Measurements from ENCODE around the gene BCAS2. TPM values are rescaled to one million over a fixed set of nuclear protein-coding genes. Genes with fewer than 3 reads are reported as not detected.
"Not testable (repeated sequence)": the region's sequence is repeated elsewhere in the genome, so short reads cannot be mapped to it uniquely, and the experiment has no call there.

The BCAS2 gene
- polyA plus RNA-seq, 1 experiment = 11.0 TPM

- no peaks in the 10 kb centered on the region for H3K27me3 ChIP-seq (ENCODE audit: control insufficient read depth, insufficient read depth, low read length)
- H3K36me3 ChIP-seq (ENCODE audit: control insufficient read depth, insufficient read depth, low read length) = no peaks in the 10 kb centered on the region
- no peak for TF ChIP-seq CTCF (IDR thresholded peaks at IDR 0.05; ENCODE audit: insufficient read depth, low read depth, low read length)
- no peak for DNase-seq (ENCODE audit: low read depth)
- ChIA-PET POLR2A (no interaction called here), CTCF (interaction anchor here (0.7 kb wide), 1 partner anchor 160 kb away, joined by 3 read pairs; no protein-coding TSS in a partner anchor)
- H3K4me3 ChIP-seq (ENCODE audit: low read depth, low read length) = no peak overlapping the region
Measured at GRCh38 chr1:114586513-114587047, 5.2 kb upstream of the BCAS2 start.

- ChIA-PET CTCF (interaction anchor here (0.5 to 0.8 kb wide), 3 partner anchors 16 to 238 kb away, joined by 3 read pairs; no protein-coding TSS in a partner anchor), POLR2A (no interaction called here)
- no peak for DNase-seq (ENCODE audit: low read depth)
Measured at GRCh38 chr1:114585231-114585630, 3.8 kb upstream of the BCAS2 start.

GRCh38 chr1:114574365-114574764 is 7.0 kb downstream of the BCAS2 start:
- TF ChIP-seq CTCF (IDR thresholded peaks at IDR 0.05; ENCODE audit: insufficient read depth, low read depth, low read length) = no peak
- ChIA-PET POLR2A (no interaction called here), CTCF (no interaction called here)
- DNase-seq (ENCODE audit: low read depth) = no peak
- no peaks in the 10 kb centered on the region for H3K27me3 ChIP-seq (ENCODE audit: control insufficient read depth, insufficient read depth, low read length)
- H3K4me3 ChIP-seq (ENCODE audit: low read depth, low read length) = no peak overlapping the region
- peaks cover 6% of the 10 kb centered on the region for H3K36me3 ChIP-seq (ENCODE audit: control insufficient read depth, insufficient read depth, low read length)

More at GRCh38 chr1:114585231-114585630, 3.8 kb upstream of the BCAS2 start:
- no peak for TF ChIP-seq CTCF (IDR thresholded peaks at IDR 0.05; ENCODE audit: insufficient read depth, low read depth, low read length)
- no peak overlapping the region for H3K4me3 ChIP-seq (ENCODE audit: low read depth, low read length)
- no peaks in the 10 kb centered on the region for H3K27me3 ChIP-seq (ENCODE audit: control insufficient read depth, insufficient read depth, low read length)
- no peaks in the 10 kb centered on the region for H3K36me3 ChIP-seq (ENCODE audit: control insufficient read depth, insufficient read depth, low read length)

- no peaks in the 10 kb centered on the region for H3K27me3 ChIP-seq (ENCODE audit: control insufficient read depth, insufficient read depth, low read length)
- CTCF ChIA-PET = no interaction called here
- POLR2A ChIA-PET = no interaction called here
- no peak overlapping the region for H3K4me3 ChIP-seq (ENCODE audit: low read depth, low read length)
- peaks cover 9% of the 10 kb centered on the region for H3K36me3 ChIP-seq (ENCODE audit: control insufficient read depth, insufficient read depth, low read length)
- no peak for TF ChIP-seq CTCF (IDR thresholded peaks at IDR 0.05; ENCODE audit: insufficient read depth, low read depth, low read length)
- DNase-seq (ENCODE audit: low read depth) = no peak
Measured at GRCh38 chr1:114564141-114564540, 17.3 kb downstream of the BCAS2 start.

- H3K36me3 ChIP-seq (ENCODE audit: control insufficient read depth, insufficient read depth, low read length); DNase-seq (ENCODE audit: low read depth); CTCF ChIA-PET; H3K27me3 ChIP-seq (ENCODE audit: control insufficient read depth, insufficient read depth, low read length); H3K4me3 ChIP-seq (ENCODE audit: low read depth, low read length); POLR2A ChIA-PET: not testable (repeated sequence)
Measured at GRCh38 chr1:114562978-114563510, 18.4 kb downstream of the BCAS2 start.

- Histone ChIP-seq H3K36me3 (ENCODE audit: control insufficient read depth, insufficient read depth, low read length) (0 out of 2 replicates have a peak, but pooled peaks cover 3% of the 10 kb centered on the region), H3K4me3 (ENCODE audit: low read depth, low read length) (no peak overlapping the region), H3K27me3 (ENCODE audit: control insufficient read depth, insufficient read depth, low read length) (no peaks in the 10 kb centered on the region)
- no peak for TF ChIP-seq CTCF (IDR thresholded peaks at IDR 0.05; ENCODE audit: insufficient read depth, low read depth, low read length)
- ChIA-PET CTCF (interaction anchor here (0.6 kb wide), 1 partner anchor 216 kb away, joined by 3 read pairs; no protein-coding TSS in a partner anchor), POLR2A (no interaction called here)
- no peak for DNase-seq (ENCODE audit: low read depth)
Measured at GRCh38 chr1:114561333-114561732, 20.1 kb downstream of the BCAS2 start.

Data from BJ (cell line).